HepG2 (cell line): Measurements from ENCODE around the gene MFNG. TPM values are rescaled to one million over a fixed set of nuclear protein-coding genes. Genes with fewer than 3 reads are reported as not detected.

Source experiments
- ARID5B ChIP-seq: IDR thresholded peaks from 2 replicates; pipeline ENCODE4 v1.4.0; 2020; ENCODE audit warnings: mild to moderate bottlenecking, missing genetic modification reagents
- ARNT ChIP-seq: fragments of 450-650 bp; IDR thresholded peaks from 2 replicates; pipeline ENCODE4 v1.6.1; 2017
- BCL6 ChIP-seq: IDR thresholded peaks from 2 replicates; pipeline ENCODE4 v1.6.1; 2016; ENCODE audit warnings: missing genetic modification reagents, missing compliant biosample characterization
- CBX2 ChIP-seq, 2 experiments: fragments of 200-600 bp in 1 of 2; sonication (generic); formaldehyde crosslinking in 1 of 2; IDR thresholded peaks; 2 replicates each; pipeline versions ENCODE4 v1.7.0 to v1.8.1; 2018 to 2022; ENCODE audit warnings: low read depth in 2 of 2, low read length in 1 of 2, mild to moderate bottlenecking in 1 of 2, missing genetic modification reagents in 1 of 2
- KLF15 ChIP-seq: sonication (generic); formaldehyde crosslinking; IDR thresholded peaks from 2 replicates; pipeline ENCODE4 v1.8.1; 2023; ENCODE audit warnings: borderline replicate concordance, mild to moderate bottlenecking, inconsistent platforms, missing genetic modification reagents, mixed read lengths
- LBX2 ChIP-seq: sonication (generic); formaldehyde crosslinking; IDR thresholded peaks from 2 replicates; pipeline ENCODE4 v1.5.0; 2020; ENCODE audit warnings: missing genetic modification reagents, mild to moderate bottlenecking, borderline replicate concordance
- PRMT3 ChIP-seq: sonication (generic); formaldehyde crosslinking; IDR thresholded peaks from 2 replicates; pipeline ENCODE4 v1.8.1; 2022; ENCODE audit warnings: low read depth, mild to moderate bottlenecking, moderate library complexity, missing genetic modification reagents, borderline replicate concordance
- RAD51 ChIP-seq: fragments of 450-650 bp; IDR thresholded peaks from 2 replicates; pipeline ENCODE4 v1.6.1; 2016; ENCODE audit warnings: borderline replicate concordance
- RFXAP ChIP-seq: sonication (generic); formaldehyde crosslinking; IDR thresholded peaks from 2 replicates; pipeline ENCODE4 v1.4.0; 2020; ENCODE audit warnings: missing genetic modification reagents, borderline replicate concordance
- SMC3 ChIP-seq: IDR thresholded peaks from 2 replicates; pipeline ENCODE4 v1.6.1; 2011; ENCODE audit warnings: low read length, improper control_type of control experiment
- SPEN ChIP-seq: sonication (generic); formaldehyde crosslinking; IDR thresholded peaks from 2 replicates; pipeline ENCODE4 v1.5.1; 2020; ENCODE audit warnings: low read depth, mild to moderate bottlenecking, missing genetic modification reagents
- SYNCRIP ChIP-seq: fragments of 200-400 bp; formaldehyde crosslinking; IDR thresholded peaks from 2 replicates; pipeline ENCODE4 v1.6.1; 2018; ENCODE audit warnings: mild to moderate bottlenecking, low read depth, low read length; ENCODE audit not compliant: insufficient read depth
- TIGD3 ChIP-seq: sonication (generic); formaldehyde crosslinking; IDR thresholded peaks from 2 replicates; pipeline ENCODE4 v1.5.1; 2020; ENCODE audit warnings: mild to moderate bottlenecking, missing genetic modification reagents, borderline replicate concordance
- ZBTB10 ChIP-seq: sonication (generic); formaldehyde crosslinking; IDR thresholded peaks from 2 replicates; pipeline ENCODE4 v1.4.0; 2020; ENCODE audit warnings: missing genetic modification reagents, borderline replicate concordance
- ZBTB3 ChIP-seq: sonication (generic); formaldehyde crosslinking; IDR thresholded peaks from 2 replicates; pipeline ENCODE4 v1.4.0; 2020; ENCODE audit warnings: low read depth, mild to moderate bottlenecking, moderate library complexity, missing genetic modification reagents, borderline replicate concordance
- ZBTB7B ChIP-seq: sonication (generic); formaldehyde crosslinking; IDR thresholded peaks from 2 replicates; pipeline ENCODE4 v1.4.0; 2020; ENCODE audit warnings: missing genetic modification reagents
- ZNF230 ChIP-seq: sonication (generic); formaldehyde crosslinking; IDR thresholded peaks from 2 replicates; pipeline ENCODE4 v1.4.0; 2020; ENCODE audit warnings: mild to moderate bottlenecking, missing genetic modification reagents
- ZNF335 ChIP-seq: sonication (generic); formaldehyde crosslinking; IDR thresholded peaks from 2 replicates; pipeline ENCODE4 v1.4.0; 2020; ENCODE audit warnings: missing genetic modification reagents
- ZNF350 ChIP-seq: sonication (generic); formaldehyde crosslinking; IDR thresholded peaks from 2 replicates; pipeline ENCODE4 v1.4.0; 2020; ENCODE audit warnings: mild to moderate bottlenecking, low read depth, missing genetic modification reagents, borderline replicate concordance
- ZNF816 ChIP-seq: sonication (generic); formaldehyde crosslinking; IDR thresholded peaks from 2 replicates; pipeline ENCODE4 v1.8.0; 2022; ENCODE audit warnings: missing genetic modification reagents, mild to moderate bottlenecking, borderline replicate concordance
- polyA plus RNA-seq, 8 experiments: library from polyadenylated mRNA; depleted of rRNA in 3 of 8; stranded (reverse) in 7 of 8; unstranded in 1 of 8; fragments of >200 nt; fragmentation: Illumina TruSeq in 4 of 8; extraction: Trizol in 4 of 8; gene quantifications; 2 replicates each; pipeline versions ENCODE4 v1.2.1 to v1.2.3, GENCODE V29; 2011 to 2016; ENCODE audit warnings: low read depth in 4 of 8, missing spikeins in 1 of 8, mixed read lengths in 1 of 8; ENCODE audit not compliant: insufficient read depth in 1 of 8
- total RNA-seq, 5 experiments: library from RNA; depleted of rRNA; stranded (reverse); fragments of >200 nt; fragmentation: Illumina TruSeq; extraction: Trizol; gene quantifications; 2 replicates each; pipeline ENCODE4 v1.2.3, GENCODE V29; 2016; ENCODE audit warnings: low read depth in 1 of 5

Gene MFNG
- total and polyA plus RNA-seq, 2 of the 13 experiments (the other 11 are each of a cell fraction or from before 2014, with no cell fraction given): 1.0 to 11.7 TPM

- TF ChIP-seq ARID5B (CRISPR knock-in tag) (peak; percentile 62), RAD51 (no peak), LBX2 (CRISPR knock-in tag) (no peak), SPEN (CRISPR knock-in tag) (no peak), SYNCRIP (no peak), PRMT3 (CRISPR knock-in tag) (no peak), BCL6 (no peak; the same call in 1 of the 2 replicates), CBX2 (IDR thresholded peaks at IDR 0.05; ENCODE audit: low read depth, low read length) (no peak), CBX2 (CRISPR knock-in tag; IDR thresholded peaks at IDR 0.05; ENCODE audit: low read depth) (no peak), ZNF816 (CRISPR knock-in tag) (no peak), ZNF335 (CRISPR knock-in tag) (no peak), KLF15 (CRISPR knock-in tag) (no peak), ZBTB3 (CRISPR knock-in tag) (no peak), ZBTB7B (CRISPR knock-in tag) (peak; percentile 54; the same call in 1 of the 2 replicates), RFXAP (CRISPR knock-in tag) (no peak; the same call in 1 of the 2 replicates), ZNF350 (CRISPR knock-in tag) (peak; percentile 54; the same call in 1 of the 2 replicates), SMC3 (no peak), TIGD3 (no peak), ARNT (no peak), ZNF230 (CRISPR knock-in tag) (0 out of 2 replicates have a peak, but pooled peaks have one; percentile 26), ZBTB10 (CRISPR knock-in tag) (no peak)
Measured at GRCh38 chr22:37488337-37489135, 2.4 kb upstream of the MFNG start (continued).
